ENCODE measurements around the gene NCF1.
"Not testable (repeated sequence)": the region's sequence is repeated elsewhere in the genome, so short reads cannot be mapped to it uniquely, and the experiment has no call there.

NCF1 gene

DNA sequence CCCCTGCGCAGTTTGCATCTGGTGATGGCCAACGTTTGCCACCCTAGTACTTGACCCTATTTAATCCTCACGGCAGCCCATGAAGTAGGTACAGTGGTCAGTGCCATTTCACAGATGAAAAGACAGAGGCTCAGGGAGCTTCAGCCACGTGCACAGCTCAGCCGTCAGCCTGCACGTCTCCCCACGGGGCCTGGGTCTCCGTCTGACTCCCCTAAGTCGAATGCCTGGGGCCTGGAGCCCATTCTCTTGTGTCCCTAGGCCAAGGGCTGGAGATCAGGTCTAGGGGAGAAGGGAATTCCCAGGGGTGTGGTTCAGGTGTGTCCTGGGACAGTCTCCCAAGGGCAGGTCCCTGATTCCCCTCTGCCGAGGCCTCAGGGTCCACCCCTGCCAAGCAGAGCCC is 6.8 kb upstream of the NCF1 start:
- H3K36me3 Mint-ChIP-seq; H3K27ac Mint-ChIP-seq; H3K27me3 Mint-ChIP-seq; H3K4me3 Mint-ChIP-seq; DNase-seq (ENCODE audit: low spot score in 2 of 2); H3K9me3 Mint-ChIP-seq; H3K4me1 Mint-ChIP-seq; ATAC-seq (ENCODE audit: low read depth): not testable (repeated sequence)

DNA sequence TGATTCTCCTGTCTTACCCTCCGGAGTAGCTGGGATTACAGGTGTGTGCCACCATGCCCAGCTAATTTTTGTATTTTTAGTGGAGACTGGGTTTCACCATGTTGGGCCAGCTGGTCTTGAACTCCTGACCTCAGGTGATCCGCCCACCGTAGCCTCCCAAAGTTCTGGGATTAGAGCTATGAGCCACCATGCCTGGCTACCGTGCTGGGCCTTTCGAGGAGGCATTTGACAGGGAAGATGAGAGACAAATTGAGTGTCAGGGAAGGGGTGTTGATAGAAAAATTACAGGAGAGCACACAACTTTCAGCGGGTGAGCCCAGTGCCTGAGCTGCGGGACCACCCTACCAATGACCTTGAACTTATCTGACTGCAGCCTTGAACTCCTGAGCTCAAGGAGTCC is 3.7 kb upstream of the NCF1 start:
- H3K9me3 Mint-ChIP-seq; H3K4me1 Mint-ChIP-seq; H3K27ac Mint-ChIP-seq; DNase-seq (ENCODE audit: low spot score in 2 of 2); H3K4me3 Mint-ChIP-seq; H3K27me3 Mint-ChIP-seq; H3K36me3 Mint-ChIP-seq; ATAC-seq (ENCODE audit: low read depth): not testable (repeated sequence)

DNA sequence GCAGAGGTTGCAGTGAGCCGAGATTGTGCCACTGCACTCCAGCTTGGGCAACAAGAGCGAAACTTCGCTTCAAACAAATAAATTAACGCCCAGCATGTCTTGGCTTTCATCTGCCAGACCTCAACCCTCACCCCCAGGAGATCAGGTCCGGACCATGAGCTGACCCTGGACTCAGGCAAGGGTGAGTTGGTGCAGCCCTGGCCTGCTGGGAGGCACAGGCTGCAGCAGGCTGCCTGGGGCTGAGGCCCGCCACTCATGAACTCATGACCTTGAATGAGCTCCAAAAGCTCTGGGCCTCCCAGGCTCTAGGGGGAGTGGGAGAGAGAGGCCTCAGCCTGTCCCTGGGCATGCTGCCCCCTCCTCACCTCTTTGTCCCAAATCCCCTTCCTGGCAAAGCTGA is 1.7 kb upstream of the NCF1 start:
- H3K27ac Mint-ChIP-seq; DNase-seq (ENCODE audit: low spot score in 2 of 2); ATAC-seq (ENCODE audit: low read depth); H3K4me3 Mint-ChIP-seq; H3K9me3 Mint-ChIP-seq; H3K4me1 Mint-ChIP-seq; H3K36me3 Mint-ChIP-seq; H3K27me3 Mint-ChIP-seq: not testable (repeated sequence)

- H3K4me1 Mint-ChIP-seq; DNase-seq (ENCODE audit: low spot score in 2 of 2); H3K36me3 Mint-ChIP-seq; H3K27me3 Mint-ChIP-seq; H3K9me3 Mint-ChIP-seq; H3K4me3 Mint-ChIP-seq; ATAC-seq (ENCODE audit: low read depth); H3K27ac Mint-ChIP-seq: not testable (repeated sequence)
These were observed 1.3 kb downstream of the NCF1 start for GRCh38 chr7:74775111-74775510.

- not testable (repeated sequence) for H3K27me3 Mint-ChIP-seq; H3K27ac Mint-ChIP-seq; H3K4me3 Mint-ChIP-seq; ATAC-seq (ENCODE audit: low read depth); H3K9me3 Mint-ChIP-seq; H3K4me1 Mint-ChIP-seq; H3K36me3 Mint-ChIP-seq; DNase-seq (ENCODE audit: low spot score in 2 of 2)
These were observed 5.2 kb downstream of the NCF1 start for GRCh38 chr7:74779053-74779452.

DNA sequence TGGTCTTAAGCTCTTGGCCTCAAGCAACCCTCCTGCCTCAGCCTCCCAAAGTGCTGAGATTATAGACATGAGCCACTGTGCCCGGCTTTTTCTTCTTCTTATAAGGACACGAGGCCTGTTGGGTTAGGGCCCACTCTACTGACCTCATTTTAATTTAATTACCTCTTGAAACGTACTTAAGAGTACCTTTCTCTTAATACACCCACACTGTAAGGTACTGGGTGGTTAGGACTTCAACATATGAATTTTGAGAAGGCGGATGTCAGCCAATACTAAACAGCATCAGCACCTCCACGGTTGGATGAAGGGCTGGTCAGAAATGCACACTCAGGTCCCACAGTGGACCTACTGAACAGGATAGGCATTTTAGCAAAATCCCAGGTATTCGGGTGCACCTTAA is 7.9 kb downstream of the NCF1 start:
- not testable (repeated sequence) for H3K27ac Mint-ChIP-seq; ATAC-seq (ENCODE audit: low read depth); H3K27me3 Mint-ChIP-seq; H3K4me3 Mint-ChIP-seq; H3K4me1 Mint-ChIP-seq; DNase-seq (ENCODE audit: low spot score in 2 of 2); H3K36me3 Mint-ChIP-seq; H3K9me3 Mint-ChIP-seq

- not testable (repeated sequence) for DNase-seq (ENCODE audit: low spot score in 2 of 2); H3K9me3 Mint-ChIP-seq; H3K27ac Mint-ChIP-seq
These were observed 9.8 kb downstream of the NCF1 start for GRCh38 chr7:74783595-74783994.

DNA sequence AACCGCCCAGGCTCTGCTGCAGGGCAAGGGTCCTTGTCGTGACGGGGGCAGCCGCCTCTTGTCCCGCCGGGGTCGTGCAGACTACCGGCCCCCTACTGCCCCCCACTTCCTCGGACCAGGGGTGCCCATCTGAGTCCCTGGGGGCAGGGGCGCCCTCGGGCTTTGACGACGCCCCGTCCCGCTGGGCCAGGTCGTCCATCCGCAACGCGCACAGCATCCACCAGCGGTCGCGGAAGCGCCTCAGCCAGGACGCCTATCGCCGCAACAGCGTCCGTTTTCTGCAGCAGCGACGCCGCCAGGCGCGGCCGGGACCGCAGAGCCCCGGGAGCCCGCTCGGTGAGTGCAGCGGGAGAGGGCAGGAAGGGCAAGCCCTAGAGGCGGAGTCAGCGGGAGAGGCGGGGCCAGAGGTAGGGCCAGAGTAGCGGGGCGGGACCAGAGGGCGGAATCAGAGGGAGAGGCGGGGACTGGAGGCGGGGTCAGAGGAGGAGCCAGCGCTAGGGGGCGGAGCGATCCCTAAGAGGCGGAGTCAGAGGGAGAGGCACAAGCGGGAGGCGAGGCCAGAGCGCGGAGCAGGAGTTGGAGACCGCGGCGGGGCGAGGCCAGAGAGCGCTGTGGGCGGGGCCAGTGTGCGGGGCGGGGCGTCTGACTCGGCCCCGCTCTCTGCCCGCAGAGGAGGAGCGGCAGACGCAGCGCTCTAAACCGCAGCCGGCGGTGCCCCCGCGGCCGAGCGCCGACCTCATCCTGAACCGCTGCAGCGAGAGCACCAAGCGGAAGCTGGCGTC is 14.7 kb downstream of the NCF1 start:
- H3K27me3 Mint-ChIP-seq, H3K9me3 Mint-ChIP-seq, H3K36me3 Mint-ChIP-seq, H3K27ac Mint-ChIP-seq, H3K4me1 Mint-ChIP-seq: not testable (repeated sequence)
- DNase-seq (ENCODE audit: low spot score in 2 of 2) = peak; percentile 98 to 100
- peak; percentile 84 for ATAC-seq (ENCODE audit: low read depth)
- peak overlapping the region; percentile 59 for H3K4me3 Mint-ChIP-seq

More at GRCh38 chr7:74783595-74783994, 9.8 kb downstream of the NCF1 start:
- H3K4me1 Mint-ChIP-seq; H3K36me3 Mint-ChIP-seq; ATAC-seq (ENCODE audit: low read depth); H3K27me3 Mint-ChIP-seq; H3K4me3 Mint-ChIP-seq: not testable (repeated sequence)

- not testable (repeated sequence) for H3K27me3 Mint-ChIP-seq; H3K4me1 Mint-ChIP-seq; H3K9me3 Mint-ChIP-seq; H3K27ac Mint-ChIP-seq; H3K36me3 Mint-ChIP-seq; DNase-seq (ENCODE audit: low spot score in 2 of 2); H3K4me3 Mint-ChIP-seq
- peak; percentile 3 for ATAC-seq (ENCODE audit: low read depth)
These were observed 15.5 kb downstream of the NCF1 start for GRCh38 chr7:74789200-74789736.

- H3K4me3 Mint-ChIP-seq; H3K27me3 Mint-ChIP-seq; DNase-seq (ENCODE audit: low spot score in 2 of 2); H3K4me1 Mint-ChIP-seq; H3K27ac Mint-ChIP-seq; H3K9me3 Mint-ChIP-seq; ATAC-seq (ENCODE audit: low read depth); H3K36me3 Mint-ChIP-seq: not testable (repeated sequence)
These were observed 24.2 kb downstream of the NCF1 start for GRCh38 chr7:74797848-74798622.

DNA sequence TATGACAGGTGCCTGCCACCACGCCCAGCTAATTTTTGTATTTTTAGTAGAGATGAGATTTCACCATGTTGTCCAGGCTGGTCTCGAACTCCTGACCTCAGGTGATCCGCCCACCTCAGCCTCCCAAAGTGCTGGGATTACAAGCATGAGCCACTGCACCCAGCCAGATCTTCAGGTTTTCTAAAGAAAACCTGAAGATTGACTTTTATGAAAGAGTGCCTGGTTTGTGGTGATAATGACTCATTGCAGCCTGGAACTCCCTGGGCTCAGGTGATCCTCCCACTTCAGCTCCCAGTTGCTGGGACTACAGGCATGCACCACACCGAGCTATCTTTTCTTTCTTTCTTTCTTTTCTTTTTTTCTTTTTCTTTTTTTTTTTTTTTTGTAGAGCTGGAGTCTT is 24.8 kb downstream of the NCF1 start:
- H3K27ac Mint-ChIP-seq; ATAC-seq (ENCODE audit: low read depth); DNase-seq (ENCODE audit: low spot score in 2 of 2); H3K36me3 Mint-ChIP-seq; H3K4me3 Mint-ChIP-seq; H3K27me3 Mint-ChIP-seq; H3K9me3 Mint-ChIP-seq; H3K4me1 Mint-ChIP-seq: not testable (repeated sequence)

GRCh38 chr7:74815882-74816281 is 42.1 kb downstream of the NCF1 start:
- not testable (repeated sequence) for H3K27me3 Mint-ChIP-seq, H3K4me3 Mint-ChIP-seq, H3K27ac Mint-ChIP-seq, H3K9me3 Mint-ChIP-seq, H3K36me3 Mint-ChIP-seq, H3K4me1 Mint-ChIP-seq
- peak in 1 of 2 donors; percentile 21 for DNase-seq (ENCODE audit: low spot score in 2 of 2)
- peak; percentile 91 for ATAC-seq (ENCODE audit: low read depth)

DNA sequence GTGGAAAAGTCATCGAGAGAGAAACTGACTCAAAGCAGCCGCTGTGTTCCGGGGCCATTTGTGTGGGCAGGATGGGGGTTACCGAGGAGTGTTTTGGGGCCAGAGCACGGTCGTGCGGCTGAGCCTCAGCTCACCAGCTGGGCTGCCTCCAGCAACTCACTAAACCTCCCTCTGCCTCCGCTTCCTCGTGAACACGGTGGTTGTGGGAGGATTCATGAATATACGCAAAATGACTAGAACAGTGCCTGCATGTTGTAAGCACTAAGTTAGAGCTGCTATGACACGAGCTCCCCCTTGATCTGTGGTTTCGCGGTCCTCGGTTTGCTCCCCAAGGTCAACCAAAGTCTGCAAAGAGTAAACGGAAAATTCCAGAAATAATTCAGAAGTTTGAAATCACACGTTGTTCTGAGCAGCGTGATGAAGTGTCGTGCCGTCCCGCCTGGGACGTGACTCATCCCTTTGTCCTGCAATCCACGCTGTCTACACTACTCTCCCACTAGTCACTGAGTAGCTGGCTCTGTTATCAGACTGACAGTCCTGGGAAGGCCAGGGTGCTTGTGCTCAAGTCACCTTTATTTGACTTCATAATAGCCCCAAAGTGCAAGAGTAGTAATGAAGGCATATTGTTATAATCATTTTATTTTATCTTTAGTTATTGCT is 46.5 kb downstream of the NCF1 start:
- not testable (repeated sequence) for H3K27ac Mint-ChIP-seq; H3K36me3 Mint-ChIP-seq; H3K4me3 Mint-ChIP-seq; H3K9me3 Mint-ChIP-seq; H3K27me3 Mint-ChIP-seq; DNase-seq (ENCODE audit: low spot score in 2 of 2); H3K4me1 Mint-ChIP-seq
- peak; percentile 27 for ATAC-seq (ENCODE audit: low read depth)

GRCh38 chr7:74821259-74821658 is 47.4 kb downstream of the NCF1 start:
- not testable (repeated sequence) for H3K4me3 Mint-ChIP-seq; H3K27ac Mint-ChIP-seq; H3K36me3 Mint-ChIP-seq; H3K27me3 Mint-ChIP-seq; DNase-seq (ENCODE audit: low spot score in 2 of 2); H3K4me1 Mint-ChIP-seq; H3K9me3 Mint-ChIP-seq
- ATAC-seq (ENCODE audit: low read depth) = peak; percentile 38
